ENCODE measurements around the gene TACC2.

The TACC2 gene

DNA sequence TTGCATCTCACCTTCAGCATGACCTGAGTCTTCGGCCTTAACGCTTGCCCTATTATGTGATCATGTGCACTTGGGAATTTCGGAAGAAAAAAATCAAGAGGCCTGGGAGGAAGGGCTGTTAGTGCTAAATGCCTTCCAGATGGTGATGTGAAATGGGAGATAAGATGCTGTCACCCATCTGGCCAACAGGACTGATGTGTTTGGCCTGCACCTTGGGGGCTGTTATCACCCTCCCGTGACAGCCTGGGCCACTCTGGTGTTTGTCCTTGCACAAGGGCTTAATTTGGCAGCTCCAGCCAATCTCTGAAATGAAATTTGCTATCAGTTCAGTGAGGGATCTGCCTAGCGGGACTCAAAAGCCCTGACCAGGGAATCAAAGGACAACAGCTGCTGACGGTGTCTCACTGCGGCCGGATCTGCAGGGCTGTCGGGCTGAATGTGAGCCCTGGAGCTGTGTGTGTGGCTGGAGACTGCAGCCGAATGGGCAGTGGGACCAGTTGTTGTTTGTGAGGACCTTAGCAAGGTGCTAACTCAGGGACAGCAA is 150.7 kb downstream of the TACC2 start:
- Histone ChIP-seq H3K9ac (ENCODE audit: low read length in 5 of 5) (no peak overlapping the region), H3K4me3 (ENCODE audit: low read depth in 1 of 5, low read length in 5 of 5) (no peak overlapping the region), H3K36me3 (ENCODE audit: control insufficient read depth in 5 of 5, insufficient read depth in 5 of 5, low read length in 5 of 5) (peaks cover 0 to 22% (median 15%) of the 10 kb centered on the region in 5 donors), H3K27me3 (ENCODE audit: control insufficient read depth in 5 of 5, insufficient read depth in 4 of 5, low read length in 5 of 5) (no peaks in the 10 kb centered on the region), H3K27ac (ENCODE audit: low read depth, low read length) (peak overlapping the region; percentile 69), H3K4me1 (ENCODE audit: control insufficient read depth in 5 of 5, insufficient read depth in 5 of 5, low read length in 5 of 5) (peaks cover 28 to 57% (median 44%) of the 10 kb centered on the region in 5 donors), H3K9me3 (ENCODE audit: control insufficient read depth in 5 of 5, low read length in 5 of 5) (no peaks in the 10 kb centered on the region)

DNA sequence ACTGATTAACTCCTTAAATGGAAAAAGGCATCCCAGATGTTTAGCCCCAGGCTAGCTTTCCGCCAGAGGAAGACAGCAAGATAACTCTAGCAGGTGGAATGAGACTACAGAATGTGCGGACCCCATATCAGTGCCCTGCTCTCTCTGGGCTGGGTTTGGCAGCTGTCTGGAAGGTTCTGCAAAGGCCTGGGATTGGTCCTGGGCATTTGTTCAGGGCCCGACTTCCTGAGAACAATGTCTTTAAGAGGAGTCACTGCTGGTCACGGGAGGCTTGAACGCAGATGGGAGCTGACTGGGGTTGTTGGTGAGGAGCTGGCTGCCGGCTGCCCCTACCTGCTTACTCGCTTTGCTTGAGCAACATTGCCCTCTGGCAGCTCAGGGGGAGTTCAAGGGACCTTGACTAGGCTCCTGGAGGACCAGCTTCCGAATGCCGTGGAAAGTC is 151.5 kb downstream of the TACC2 start:
- no peaks in the 10 kb centered on the region for H3K27me3 ChIP-seq (ENCODE audit: control insufficient read depth in 5 of 5, insufficient read depth in 4 of 5, low read length in 5 of 5)

DNA sequence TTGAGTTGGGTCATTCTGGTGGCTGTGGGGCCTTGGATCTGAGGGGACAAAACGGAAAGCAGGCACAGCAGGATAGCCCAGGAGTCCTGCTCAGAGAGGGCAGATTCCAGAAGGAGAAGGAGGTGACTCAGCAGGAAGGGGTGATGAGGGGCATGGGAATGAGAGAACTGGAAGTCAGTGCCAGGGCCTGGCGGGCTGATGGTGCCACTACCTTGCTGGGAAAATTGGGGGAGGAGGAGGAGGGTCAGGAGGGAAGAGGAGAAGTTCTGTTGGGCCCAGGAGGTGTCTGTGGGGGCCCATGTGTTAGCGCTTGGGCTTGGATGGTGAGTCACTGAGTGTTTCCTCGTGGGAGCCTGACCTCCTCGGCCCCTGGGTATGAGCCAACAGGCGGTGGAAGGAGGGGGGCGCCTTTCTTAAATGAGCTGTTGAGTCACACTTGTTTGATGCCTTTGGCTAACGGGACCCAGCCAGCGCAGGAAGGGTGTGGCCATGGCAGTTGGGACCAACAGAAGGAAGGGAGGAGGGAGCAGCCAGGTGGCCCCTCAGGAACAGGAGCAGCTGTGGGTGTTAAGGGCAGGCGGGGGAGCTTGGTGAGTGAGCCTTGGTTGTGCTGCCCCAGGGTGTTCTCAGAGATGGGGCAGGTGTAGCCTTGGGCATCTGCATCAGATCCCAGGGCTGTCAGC is 152.1 kb downstream of the TACC2 start:
- H3K36me3 ChIP-seq (ENCODE audit: control insufficient read depth in 5 of 5, insufficient read depth in 5 of 5, low read length in 5 of 5) = peaks cover 1 to 21% (median 16%) of the 10 kb centered on the region in 5 donors
- no peak overlapping the region for H3K4me3 ChIP-seq (ENCODE audit: low read depth in 1 of 5, low read length in 5 of 5)
- H3K27ac ChIP-seq (ENCODE audit: low read depth, low read length) = peak overlapping the region; percentile 76
- H3K4me1 ChIP-seq (ENCODE audit: control insufficient read depth in 5 of 5, insufficient read depth in 5 of 5, low read length in 5 of 5) = peaks cover 28 to 57% (median 44%) of the 10 kb centered on the region in 5 donors
- H3K9ac ChIP-seq (ENCODE audit: low read length in 5 of 5) = peak overlapping the region in 1 of 5 donors; percentile 73
- H3K9me3 ChIP-seq (ENCODE audit: control insufficient read depth in 5 of 5, low read length in 5 of 5) = peaks cover 0 to 3% (median 0%) of the 10 kb centered on the region in 5 donors
- H3K27me3 ChIP-seq (ENCODE audit: control insufficient read depth in 5 of 5, insufficient read depth in 4 of 5, low read length in 5 of 5) = no peaks in the 10 kb centered on the region

More for the DNA sequence above, 151.5 kb downstream of the TACC2 start:
- H3K4me1 ChIP-seq (ENCODE audit: control insufficient read depth in 5 of 5, insufficient read depth in 5 of 5, low read length in 5 of 5) = peaks cover 28 to 57% (median 44%) of the 10 kb centered on the region in 5 donors
- H3K9me3 ChIP-seq (ENCODE audit: control insufficient read depth in 5 of 5, low read length in 5 of 5) = peaks cover 0 to 3% (median 0%) of the 10 kb centered on the region in 5 donors
- peak overlapping the region in 2 of 5 donors; percentile 2 to 25 for H3K4me3 ChIP-seq (ENCODE audit: low read depth in 1 of 5, low read length in 5 of 5)
- H3K9ac ChIP-seq (ENCODE audit: low read length in 5 of 5) = peak overlapping the region in 1 of 5 donors; percentile 73
- H3K27ac ChIP-seq (ENCODE audit: low read depth, low read length) = peak overlapping the region; percentile 69
- peaks cover 4 to 22% (median 16%) of the 10 kb centered on the region in 5 donors for H3K36me3 ChIP-seq (ENCODE audit: control insufficient read depth in 5 of 5, insufficient read depth in 5 of 5, low read length in 5 of 5)

DNA sequence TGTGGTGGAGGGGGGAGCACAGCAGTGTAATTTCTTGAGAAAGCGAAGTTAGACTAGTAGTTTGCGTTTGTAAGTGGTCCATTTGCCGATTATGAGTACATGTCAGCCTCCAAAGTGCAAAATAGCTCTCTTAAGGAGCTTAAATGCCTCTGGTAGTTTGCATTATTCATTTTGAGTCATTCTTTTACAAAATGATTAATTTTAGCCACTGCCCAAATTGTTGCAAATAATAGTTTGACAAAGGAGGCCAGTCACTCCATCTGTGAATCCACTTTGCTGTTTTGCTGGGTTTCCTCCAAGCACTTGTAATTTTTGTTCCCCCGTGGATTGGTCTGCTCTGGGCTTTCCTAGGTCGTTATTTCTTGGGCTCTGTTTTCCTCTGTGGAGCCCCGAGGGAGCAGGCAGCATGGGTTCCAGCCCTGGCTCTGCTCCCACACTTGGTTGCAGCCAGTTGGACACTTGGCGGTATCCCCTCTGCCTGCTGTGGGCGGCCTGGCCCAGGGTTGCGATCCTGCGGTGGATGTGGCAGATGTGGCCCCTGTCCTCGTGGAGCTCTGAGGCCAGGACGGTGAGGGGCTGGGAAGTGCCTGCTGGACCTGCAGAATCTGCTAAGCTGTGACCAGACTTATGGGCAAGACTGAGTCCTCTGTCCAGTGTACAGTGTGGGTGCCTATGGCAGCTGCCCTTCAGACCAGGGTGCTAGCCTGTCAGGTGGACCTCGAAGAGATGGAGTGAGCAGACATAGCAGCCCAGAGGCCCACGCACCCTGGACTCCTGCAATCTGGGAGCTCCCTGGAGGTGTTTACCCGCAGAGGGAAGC is 153.1 kb downstream of the TACC2 start:
- peaks cover 28 to 57% (median 45%) of the 10 kb centered on the region in 5 donors for H3K4me1 ChIP-seq (ENCODE audit: control insufficient read depth in 5 of 5, insufficient read depth in 5 of 5, low read length in 5 of 5)
- H3K27ac ChIP-seq (ENCODE audit: low read depth, low read length) = peak overlapping the region; percentile 76
- peaks cover 0 to 21% (median 17%) of the 10 kb centered on the region in 5 donors for H3K36me3 ChIP-seq (ENCODE audit: control insufficient read depth in 5 of 5, insufficient read depth in 5 of 5, low read length in 5 of 5)
- H3K27me3 ChIP-seq (ENCODE audit: control insufficient read depth in 5 of 5, insufficient read depth in 4 of 5, low read length in 5 of 5) = no peaks in the 10 kb centered on the region
- peak overlapping the region in 1 of 5 donors; percentile 27 for H3K4me3 ChIP-seq (ENCODE audit: low read depth in 1 of 5, low read length in 5 of 5)
- no peak overlapping the region for H3K9ac ChIP-seq (ENCODE audit: low read length in 5 of 5)
- H3K9me3 ChIP-seq (ENCODE audit: control insufficient read depth in 5 of 5, low read length in 5 of 5) = peaks cover 0 to 3% (median 0%) of the 10 kb centered on the region in 5 donors

DNA sequence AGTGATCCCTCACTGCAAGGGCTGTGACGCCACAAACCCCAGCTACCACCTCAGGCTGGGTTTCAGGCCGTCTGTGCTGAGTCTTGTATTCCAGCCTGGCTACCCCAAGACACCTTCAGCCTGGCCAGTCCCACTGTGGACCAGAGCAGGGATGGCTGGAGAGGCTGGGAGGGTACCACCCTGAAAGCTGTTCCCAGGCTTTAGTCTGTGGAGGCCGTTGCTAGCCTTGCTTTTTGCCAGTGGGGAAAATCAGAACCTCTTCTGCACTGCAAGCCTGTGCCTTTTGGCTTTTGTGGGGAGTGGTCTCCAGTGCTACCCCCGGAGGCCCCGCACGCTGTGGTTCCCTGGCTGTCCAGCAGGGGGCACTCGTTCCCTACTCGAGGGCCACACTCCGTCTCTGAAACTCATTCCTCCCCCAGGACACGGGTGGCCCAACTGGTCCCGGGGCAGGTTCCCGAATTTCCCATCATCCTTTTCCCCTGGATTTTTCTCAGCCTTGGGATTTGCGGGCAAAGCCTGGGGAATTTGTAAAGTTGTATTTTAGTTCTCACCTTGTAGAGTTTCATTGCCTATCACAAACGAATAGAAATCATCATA is 153.8 kb downstream of the TACC2 start:
- peak overlapping the region; percentile 76 for H3K27ac ChIP-seq (ENCODE audit: low read depth, low read length)
- peaks cover 0 to 3% (median 0%) of the 10 kb centered on the region in 5 donors for H3K9me3 ChIP-seq (ENCODE audit: control insufficient read depth in 5 of 5, low read length in 5 of 5)
- no peak overlapping the region for H3K9ac ChIP-seq (ENCODE audit: low read length in 5 of 5)
- no peaks in the 10 kb centered on the region for H3K27me3 ChIP-seq (ENCODE audit: control insufficient read depth in 5 of 5, insufficient read depth in 4 of 5, low read length in 5 of 5)
- no peak overlapping the region for H3K4me3 ChIP-seq (ENCODE audit: low read depth in 1 of 5, low read length in 5 of 5)
- peaks cover 28 to 60% (median 47%) of the 10 kb centered on the region in 5 donors for H3K4me1 ChIP-seq (ENCODE audit: control insufficient read depth in 5 of 5, insufficient read depth in 5 of 5, low read length in 5 of 5)
- peaks cover 0 to 17% (median 14%) of the 10 kb centered on the region in 5 donors for H3K36me3 ChIP-seq (ENCODE audit: control insufficient read depth in 5 of 5, insufficient read depth in 5 of 5, low read length in 5 of 5)

DNA sequence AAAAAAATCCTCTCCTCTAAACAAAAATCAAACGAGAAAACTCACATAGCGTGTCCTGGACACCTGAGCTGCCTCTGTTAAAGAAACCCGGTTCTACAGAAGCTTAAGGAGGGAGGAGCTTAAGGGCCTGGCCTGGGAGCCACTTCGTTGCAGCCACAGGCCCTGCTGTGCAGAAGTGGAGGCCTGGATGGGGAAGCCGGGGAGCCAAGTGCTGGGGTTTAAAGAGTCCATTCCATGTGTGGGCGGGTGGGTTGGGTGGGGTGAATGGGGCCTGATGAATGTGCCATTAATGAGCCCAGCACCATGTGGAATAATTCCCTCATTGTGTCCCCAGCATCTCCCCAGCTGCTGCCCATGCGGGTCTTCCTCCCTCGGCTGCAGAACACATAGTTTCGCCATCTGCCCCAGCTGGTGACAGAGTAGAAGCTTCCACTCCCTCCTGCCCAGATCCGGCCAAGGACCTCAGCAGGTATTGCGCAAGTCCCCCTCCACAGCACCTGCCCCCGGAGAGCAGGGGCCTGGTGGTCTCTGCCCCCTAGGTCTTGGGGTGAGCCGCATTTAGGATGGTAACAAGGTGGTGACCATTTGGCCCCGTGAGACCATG is 154.4 kb downstream of the TACC2 start:
- H3K36me3 ChIP-seq (ENCODE audit: control insufficient read depth in 5 of 5, insufficient read depth in 5 of 5, low read length in 5 of 5) = peaks cover 0 to 15% (median 13%) of the 10 kb centered on the region in 5 donors
- no peaks in the 10 kb centered on the region for H3K27me3 ChIP-seq (ENCODE audit: control insufficient read depth in 5 of 5, insufficient read depth in 4 of 5, low read length in 5 of 5)
- peaks cover 29 to 65% (median 50%) of the 10 kb centered on the region in 5 donors for H3K4me1 ChIP-seq (ENCODE audit: control insufficient read depth in 5 of 5, insufficient read depth in 5 of 5, low read length in 5 of 5)
- H3K9ac ChIP-seq (ENCODE audit: low read length in 5 of 5) = no peak overlapping the region
- H3K27ac ChIP-seq (ENCODE audit: low read depth, low read length) = peak overlapping the region; percentile 76
- no peak overlapping the region for H3K4me3 ChIP-seq (ENCODE audit: low read depth in 1 of 5, low read length in 5 of 5)
- peaks cover 0 to 3% (median 0%) of the 10 kb centered on the region in 5 donors for H3K9me3 ChIP-seq (ENCODE audit: control insufficient read depth in 5 of 5, low read length in 5 of 5)

DNA sequence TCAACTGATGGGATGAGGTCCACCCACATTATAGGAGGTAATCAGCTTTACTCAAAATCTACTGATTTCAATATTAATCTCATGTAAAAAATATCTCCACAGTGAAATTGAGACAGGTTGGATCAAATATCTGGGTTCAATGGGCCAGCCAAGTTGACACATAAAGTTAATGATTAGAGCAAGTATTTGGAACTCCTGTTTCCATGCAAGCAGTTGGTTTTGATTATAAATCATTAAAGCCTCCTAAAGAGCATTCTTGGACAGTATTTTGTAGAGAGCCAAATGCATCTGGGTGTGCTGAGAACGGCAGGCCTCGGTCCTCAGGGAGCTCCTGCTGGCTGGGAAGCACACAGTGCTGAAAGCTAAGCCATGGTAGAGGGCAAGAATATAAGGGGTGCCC is 155.2 kb downstream of the TACC2 start:
- Histone ChIP-seq H3K4me1 (ENCODE audit: control insufficient read depth in 5 of 5, insufficient read depth in 5 of 5, low read length in 5 of 5) (peaks cover 32 to 66% (median 52%) of the 10 kb centered on the region in 5 donors), H3K36me3 (ENCODE audit: control insufficient read depth in 5 of 5, insufficient read depth in 5 of 5, low read length in 5 of 5) (peaks cover 0 to 15% (median 13%) of the 10 kb centered on the region in 5 donors), H3K27ac (ENCODE audit: low read depth, low read length) (no peak overlapping the region), H3K9me3 (ENCODE audit: control insufficient read depth in 5 of 5, low read length in 5 of 5) (peaks cover 0 to 3% (median 0%) of the 10 kb centered on the region in 5 donors), H3K27me3 (ENCODE audit: control insufficient read depth in 5 of 5, insufficient read depth in 4 of 5, low read length in 5 of 5) (no peaks in the 10 kb centered on the region), H3K9ac (ENCODE audit: low read length in 5 of 5) (no peak overlapping the region), H3K4me3 (ENCODE audit: low read depth in 1 of 5, low read length in 5 of 5) (no peak overlapping the region)

DNA sequence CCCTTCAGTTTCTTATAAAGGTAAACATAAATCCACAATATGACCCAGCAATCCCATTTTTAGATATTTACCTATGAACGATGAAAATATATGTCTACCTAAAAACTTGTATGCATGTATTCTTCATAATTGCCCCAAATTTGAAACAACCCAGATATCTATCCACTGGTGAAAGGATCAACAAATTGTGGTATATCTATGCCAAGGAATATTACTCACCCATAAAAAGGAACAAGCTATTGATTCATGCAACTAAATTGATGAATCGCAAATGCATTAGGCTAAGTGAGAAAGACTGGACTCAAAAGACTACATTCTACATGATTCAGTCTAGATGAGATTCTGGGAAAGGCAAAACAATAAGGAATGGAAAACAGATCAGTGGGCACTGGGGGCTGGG is 156.2 kb downstream of the TACC2 start:
- Histone ChIP-seq H3K27ac (ENCODE audit: low read depth, low read length) (no peak overlapping the region), H3K9ac (ENCODE audit: low read length in 5 of 5) (no peak overlapping the region), H3K4me1 (ENCODE audit: control insufficient read depth in 5 of 5, insufficient read depth in 5 of 5, low read length in 5 of 5) (peaks cover 33 to 66% (median 52%) of the 10 kb centered on the region in 5 donors), H3K36me3 (ENCODE audit: control insufficient read depth in 5 of 5, insufficient read depth in 5 of 5, low read length in 5 of 5) (peaks cover 0 to 15% (median 13%) of the 10 kb centered on the region in 5 donors), H3K9me3 (ENCODE audit: control insufficient read depth in 5 of 5, low read length in 5 of 5) (peaks cover 0 to 3% (median 0%) of the 10 kb centered on the region in 5 donors), H3K4me3 (ENCODE audit: low read depth in 1 of 5, low read length in 5 of 5) (no peak overlapping the region), H3K27me3 (ENCODE audit: control insufficient read depth in 5 of 5, insufficient read depth in 4 of 5, low read length in 5 of 5) (no peaks in the 10 kb centered on the region)

DNA sequence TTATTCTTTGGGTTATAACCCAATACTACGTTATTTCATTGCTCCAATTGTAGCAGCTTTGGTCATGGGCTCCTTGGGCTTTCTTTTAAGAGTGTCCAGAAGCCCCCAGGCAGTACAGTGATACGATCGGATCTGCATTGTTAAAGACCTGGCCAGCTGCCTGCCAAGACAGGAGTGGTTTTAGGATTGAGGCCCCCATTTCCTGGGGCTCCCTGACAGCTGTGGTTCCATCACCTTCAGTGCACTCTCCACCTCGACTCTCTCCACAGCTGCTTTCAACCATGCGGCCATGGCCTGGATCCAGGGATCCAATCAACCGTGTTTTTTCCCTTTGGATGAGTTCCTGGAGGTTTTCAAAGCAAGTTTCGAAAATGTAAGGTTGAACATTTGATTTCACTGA is 158.7 kb downstream of the TACC2 start:
- Histone ChIP-seq H3K9me3 (ENCODE audit: control insufficient read depth in 5 of 5, low read length in 5 of 5) (peaks cover 0 to 3% (median 0%) of the 10 kb centered on the region in 5 donors), H3K27ac (ENCODE audit: low read depth, low read length) (no peak overlapping the region), H3K4me3 (ENCODE audit: low read depth in 1 of 5, low read length in 5 of 5) (no peak overlapping the region), H3K36me3 (ENCODE audit: control insufficient read depth in 5 of 5, insufficient read depth in 5 of 5, low read length in 5 of 5) (peaks cover 0 to 15% (median 13%) of the 10 kb centered on the region in 5 donors), H3K4me1 (ENCODE audit: control insufficient read depth in 5 of 5, insufficient read depth in 5 of 5, low read length in 5 of 5) (peaks cover 16 to 54% (median 37%) of the 10 kb centered on the region in 5 donors), H3K9ac (ENCODE audit: low read length in 5 of 5) (no peak overlapping the region), H3K27me3 (ENCODE audit: control insufficient read depth in 5 of 5, insufficient read depth in 4 of 5, low read length in 5 of 5) (no peaks in the 10 kb centered on the region)

Measured in subcutaneous abdominal adipose tissue (tissue), 5 donors.